Measurements from ENCODE around the gene ACTR2.

Gene ACTR2

GRCh38 chr2:65319072-65319673 is 91.5 kb downstream of the ACTR2 start:
- TF ChIP-seq TAF1 (IDR thresholded peaks at IDR 0.05; ENCODE audit: borderline replicate concordance, low read depth, low read length) (no peak), POLR2A (IDR thresholded peaks at IDR 0.05; ENCODE audit: low read depth, low read length) (no peak), POLR2AphosphoS5 (IDR thresholded peaks at IDR 0.05; ENCODE audit: low read depth, low read length) (no peak)
- DNase-seq (ENCODE audit: insufficient read length) (no peak), FAIRE-seq (peak; percentile 58)

DNA sequence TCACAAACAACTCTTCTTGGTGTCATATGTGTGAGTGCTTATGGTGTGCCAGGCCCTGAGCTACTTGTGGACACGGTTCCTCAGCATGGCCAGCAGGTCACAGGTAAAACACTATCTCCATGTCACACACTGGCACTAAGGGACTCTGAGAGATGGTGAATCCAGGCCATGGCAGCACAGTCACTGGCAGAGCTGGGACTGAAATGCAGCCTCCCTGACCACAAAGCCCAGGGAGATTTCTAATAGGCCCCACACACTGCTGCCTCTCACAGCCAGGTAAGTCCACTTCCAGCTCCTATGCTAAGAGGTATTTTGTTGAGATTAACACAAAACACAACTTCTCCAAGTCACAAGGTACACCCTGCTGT is 92.0 kb downstream of the ACTR2 start:
- DNase-seq (ENCODE audit: insufficient read length) (no peak), FAIRE-seq (peak; percentile 44)
- no peak for TF ChIP-seq POLR2A (IDR thresholded peaks at IDR 0.05; ENCODE audit: low read depth, low read length)
- TF ChIP-seq TAF1 (IDR thresholded peaks at IDR 0.05; ENCODE audit: borderline replicate concordance, low read depth, low read length): no peak
- no peak for TF ChIP-seq POLR2AphosphoS5 (IDR thresholded peaks at IDR 0.05; ENCODE audit: low read depth, low read length)

DNA sequence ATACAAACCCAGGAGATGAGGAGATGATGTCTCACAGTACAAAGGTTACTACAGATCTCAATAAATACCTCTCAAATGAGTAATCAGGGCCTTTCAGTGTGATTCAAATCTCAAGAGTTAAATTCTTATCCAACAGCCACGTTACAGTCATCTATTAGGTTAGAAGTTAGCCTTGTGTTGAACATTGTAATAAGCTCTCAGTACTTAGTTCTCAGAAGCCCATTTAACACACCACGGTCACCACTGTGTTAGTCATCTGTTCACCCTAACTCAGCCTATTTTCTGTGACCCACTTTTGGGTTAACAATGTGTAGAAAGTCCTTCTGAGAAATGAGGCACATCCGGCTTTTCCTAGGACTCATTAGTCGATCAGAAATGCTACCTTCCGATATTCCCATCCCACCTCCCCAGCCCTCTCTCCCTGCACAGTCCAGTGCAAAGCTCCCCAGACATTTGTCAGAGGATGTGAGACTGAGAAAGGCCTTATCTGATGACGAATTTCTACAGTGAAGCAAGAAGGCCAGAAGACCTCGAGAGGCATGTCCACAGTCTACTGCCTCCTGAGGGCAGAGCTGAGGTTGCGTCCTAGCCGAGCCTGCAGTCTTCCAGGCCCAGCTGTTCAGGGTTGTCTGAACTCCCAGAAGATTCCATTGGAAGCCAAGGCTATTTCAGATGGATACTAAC is 92.6 kb downstream of the ACTR2 start:
- DNase-seq (ENCODE audit: insufficient read length) (no peak), FAIRE-seq (peak; percentile 94)
- TF ChIP-seq TAF1 (IDR thresholded peaks at IDR 0.05; ENCODE audit: borderline replicate concordance, low read depth, low read length) (no peak), POLR2AphosphoS5 (IDR thresholded peaks at IDR 0.05; ENCODE audit: low read depth, low read length) (no peak), POLR2A (IDR thresholded peaks at IDR 0.05; ENCODE audit: low read depth, low read length) (no peak)
